Measurements from ENCODE around the gene ZNF554. TPM values are rescaled to one million over a fixed set of nuclear protein-coding genes. Genes with fewer than 3 reads are reported as not detected.
A peak's percentile ranks its signal among the peaks of the same experiment; 100 is the strongest.
"Not testable (repeated sequence)": the region's sequence is repeated elsewhere in the genome, so short reads cannot be mapped to it uniquely, and the experiment has no call there.

The ZNF554 gene
- polyA plus RNA-seq, 3 donors from 2014 or later, result 0.87 to 4.1 TPM; not detected in 1

DNA sequence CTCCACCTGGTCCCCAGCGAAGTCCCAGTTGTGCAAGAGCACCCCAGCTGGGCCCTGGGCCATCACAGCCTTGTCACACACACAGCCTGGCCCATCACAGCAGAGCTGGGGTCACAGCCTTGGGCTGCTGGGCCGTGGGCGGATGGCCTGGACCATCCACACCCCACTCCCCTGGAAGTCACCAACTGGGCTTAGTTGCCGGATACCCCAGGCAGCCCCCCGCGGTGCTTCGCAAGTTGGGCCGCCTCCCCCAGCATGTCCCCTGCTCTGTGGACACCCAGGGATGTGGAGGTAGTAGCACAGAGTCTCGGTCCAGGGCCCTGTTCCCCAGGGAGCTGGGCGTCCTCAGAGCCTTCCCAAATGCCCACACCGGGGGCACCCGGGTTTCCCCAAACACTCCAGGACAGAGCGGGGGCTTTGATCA is 4.5 kb upstream of the ZNF554 start:
- H3K9me3 Mint-ChIP-seq, result no peaks in the 10 kb centered on the region
- no peak overlapping the region for H3K4me3 Mint-ChIP-seq
- no peak overlapping the region for H3K27ac Mint-ChIP-seq
- no peak for DNase-seq
- peaks cover 0 to under 1% of the 10 kb centered on the region in 2 donors for H3K4me1 Mint-ChIP-seq
- peaks cover 0 to 2% (median 0%) of the 10 kb centered on the region in 3 donors for H3K27me3 Mint-ChIP-seq (ENCODE audit: low read depth in 3 of 3)
- no peaks in the 10 kb centered on the region for H3K36me3 Mint-ChIP-seq

DNA sequence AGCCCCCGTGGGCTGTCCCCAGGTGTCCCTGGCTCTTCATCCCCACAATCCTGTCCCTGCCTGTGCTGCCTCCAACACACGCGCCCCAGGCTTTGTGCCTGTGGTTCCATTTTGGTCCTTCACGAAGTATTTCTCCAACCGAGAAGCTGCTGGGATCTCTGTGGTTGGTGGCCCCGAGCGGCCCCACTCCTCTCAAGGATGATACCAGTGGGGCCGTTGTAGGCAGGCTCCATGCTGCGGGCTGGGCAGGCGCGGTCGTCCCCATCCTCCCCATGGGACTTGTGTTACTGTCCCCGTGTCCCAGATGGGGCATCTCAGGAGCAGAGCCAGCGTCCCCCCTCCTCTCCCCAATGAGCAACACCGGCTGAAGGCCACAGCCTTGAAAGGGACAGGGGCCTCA is 3.7 kb upstream of the ZNF554 start:
- no peak for DNase-seq
- Mint-ChIP-seq H3K9me3 (no peaks in the 10 kb centered on the region), H3K27me3 (ENCODE audit: low read depth in 3 of 3) (peaks cover 0 to 2% (median 0%) of the 10 kb centered on the region in 3 donors), H3K27ac (no peak overlapping the region), H3K36me3 (no peaks in the 10 kb centered on the region), H3K4me1 (peaks cover under 1 to 5% of the 10 kb centered on the region in 2 donors), H3K4me3 (no peak overlapping the region)

DNA sequence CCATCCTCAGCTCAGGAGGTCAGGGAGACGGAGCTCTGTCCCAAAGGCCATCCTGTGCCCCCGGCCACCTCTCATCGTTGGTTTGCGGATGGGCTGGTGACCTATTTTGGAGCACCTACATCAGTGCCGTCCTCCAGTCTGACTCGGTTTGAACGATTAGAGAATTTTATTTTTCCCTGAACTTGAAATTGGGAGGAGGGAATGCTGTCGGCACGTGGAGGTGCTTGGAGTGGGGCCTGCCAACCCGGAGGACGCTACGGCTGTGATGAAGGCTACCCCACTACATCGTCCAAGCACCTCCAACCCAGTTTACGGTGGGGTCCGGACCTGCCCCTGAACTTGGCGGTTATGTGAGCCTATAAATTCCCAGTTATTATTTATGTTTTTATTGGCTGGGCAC is 3.0 kb upstream of the ZNF554 start:
- Mint-ChIP-seq H3K4me1 (peaks cover 6 to 8% of the 10 kb centered on the region in 2 donors), H3K9me3 (no peaks in the 10 kb centered on the region), H3K27ac (no peak overlapping the region), H3K27me3 (ENCODE audit: low read depth in 3 of 3) (peaks cover 0 to 2% (median 0%) of the 10 kb centered on the region in 3 donors), H3K36me3 (no peaks in the 10 kb centered on the region), H3K4me3 (no peak overlapping the region)
- no peak for DNase-seq

DNA sequence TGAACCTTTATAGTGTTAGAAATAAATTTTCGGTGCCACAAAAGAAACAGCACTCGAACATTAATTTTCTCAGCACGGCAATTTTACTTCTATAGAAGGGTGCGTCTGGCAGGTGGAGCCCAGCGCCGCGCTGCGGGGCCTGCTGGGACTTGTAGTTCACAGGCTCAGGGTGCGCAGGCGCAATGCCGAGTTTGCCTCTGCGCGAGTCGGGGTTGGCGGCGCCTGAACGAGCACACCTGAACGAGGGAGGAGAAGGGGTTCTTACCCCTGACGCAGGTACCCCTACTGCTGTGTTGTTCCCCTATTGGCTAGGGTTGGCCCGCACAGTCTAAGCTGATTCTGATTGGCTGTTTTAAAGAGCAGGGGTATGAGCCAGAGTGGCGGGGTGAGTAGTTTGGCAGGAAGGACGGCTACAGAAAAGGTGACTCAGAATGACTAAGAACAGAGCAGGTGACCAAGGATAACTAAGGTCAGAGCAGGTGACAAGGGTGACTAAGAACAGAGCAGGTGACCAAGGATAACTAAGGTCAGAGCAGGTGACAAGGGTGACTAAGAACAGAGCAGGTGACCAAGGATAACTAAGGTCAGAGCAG is 2.3 kb upstream of the ZNF554 start:
- H3K36me3 Mint-ChIP-seq, result not testable (repeated sequence)

DNA sequence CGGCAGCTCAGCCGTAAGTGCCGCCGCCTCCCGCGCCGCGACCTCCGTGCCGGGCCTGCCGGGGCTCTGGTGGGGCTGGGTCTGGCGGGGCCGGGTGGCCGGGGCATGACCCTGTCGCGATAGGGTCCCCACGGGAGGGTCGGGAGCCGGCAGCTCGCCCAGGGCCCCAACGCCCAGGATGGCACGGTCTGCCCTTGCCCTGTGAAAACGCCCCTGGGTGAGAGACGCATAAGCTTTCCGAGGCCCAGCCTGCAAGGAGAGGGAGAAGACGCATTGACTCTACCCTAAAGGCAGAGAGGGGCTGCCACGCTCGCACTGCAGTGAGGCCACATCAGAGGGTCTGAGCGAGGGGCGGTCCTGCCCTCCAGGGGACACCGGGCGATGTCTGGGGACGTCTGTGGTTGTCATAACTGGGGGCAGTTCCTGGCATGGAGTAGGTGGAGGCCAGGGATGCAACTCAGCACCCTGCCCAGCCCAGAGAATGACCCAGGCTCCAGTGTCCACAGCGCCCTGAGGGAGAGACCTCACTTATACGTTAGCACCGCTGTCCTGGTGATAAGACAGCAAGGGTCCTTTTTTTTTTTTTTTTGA is 539 bp downstream of the ZNF554 start:
- Mint-ChIP-seq H3K9me3 (no peaks in the 10 kb centered on the region), H3K4me3 (peak overlapping the region; percentile 75 to 82 (median 78)), H3K27me3 (ENCODE audit: low read depth in 3 of 3) (peaks cover 0 to 3% (median 1%) of the 10 kb centered on the region in 3 donors), H3K27ac (peak overlapping the region in 2 of 6 donors; percentile 45 to 64), H3K4me1 (peaks cover 6 to 9% of the 10 kb centered on the region in 2 donors), H3K36me3 (peaks cover 0 to 5% (median 0%) of the 10 kb centered on the region in 3 donors)
- DNase-seq, result no peak

More for the DNA sequence above, 2.3 kb upstream of the ZNF554 start:
- not testable (repeated sequence) for H3K4me1 Mint-ChIP-seq; H3K27me3 Mint-ChIP-seq (ENCODE audit: low read depth in 3 of 3); DNase-seq; H3K27ac Mint-ChIP-seq; H3K4me3 Mint-ChIP-seq; H3K9me3 Mint-ChIP-seq

DNA sequence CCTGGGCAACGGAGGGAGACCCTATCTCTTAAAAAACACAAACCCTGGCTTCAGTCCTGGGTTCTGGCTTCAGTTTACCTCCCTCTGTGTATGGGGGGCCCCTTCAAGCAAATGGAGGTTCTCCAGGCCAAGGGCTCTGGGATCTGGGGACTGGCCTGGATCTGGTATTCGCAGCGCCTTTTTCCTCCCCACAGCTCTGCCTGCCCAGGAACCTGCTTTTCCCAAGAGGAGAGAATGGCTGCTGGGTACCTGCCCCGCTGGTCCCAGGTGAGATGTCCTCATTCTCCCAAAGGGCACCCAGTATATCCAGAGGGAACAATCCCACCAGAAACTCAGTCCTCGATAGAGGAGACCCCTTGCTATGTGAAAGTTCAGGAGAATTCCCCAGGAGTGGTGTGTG is 3.2 kb downstream of the ZNF554 start:
- Mint-ChIP-seq H3K4me3 (no peak overlapping the region), H3K9me3 (no peaks in the 10 kb centered on the region), H3K27ac (no peak overlapping the region), H3K36me3 (peaks cover 4 to 9% (median 5%) of the 10 kb centered on the region in 3 donors), H3K4me1 (peaks cover 6 to 10% of the 10 kb centered on the region in 2 donors), H3K27me3 (ENCODE audit: low read depth in 3 of 3) (peaks cover 0 to 4% (median 3%) of the 10 kb centered on the region in 3 donors)
- DNase-seq, result no peak

DNA sequence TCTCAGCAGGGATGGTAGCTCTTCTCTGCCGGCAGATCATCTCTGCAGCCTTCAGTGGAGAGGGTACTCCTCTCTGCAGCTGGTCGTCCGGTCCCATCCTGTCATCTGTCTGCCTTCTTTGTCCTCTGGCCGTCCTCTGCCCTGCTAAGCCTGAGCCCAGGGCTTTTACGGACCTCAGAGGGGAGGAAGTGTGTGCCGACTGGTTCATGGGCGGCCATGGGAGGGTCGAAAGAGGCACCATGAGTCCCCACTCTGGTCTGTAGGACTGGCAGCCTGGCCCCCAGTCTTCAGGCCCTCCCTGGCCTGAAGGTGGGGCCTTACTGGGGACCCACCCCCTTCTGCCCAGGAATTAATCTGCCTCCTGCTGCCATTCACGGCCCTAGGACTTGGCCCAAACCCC is 4.0 kb downstream of the ZNF554 start:
- DNase-seq, result no peak
- Mint-ChIP-seq H3K27me3 (ENCODE audit: low read depth in 3 of 3) (peaks cover 0 to 4% (median 3%) of the 10 kb centered on the region in 3 donors), H3K36me3 (peaks cover 6 to 13% (median 10%) of the 10 kb centered on the region in 3 donors), H3K4me1 (peaks cover 6 to 10% of the 10 kb centered on the region in 2 donors), H3K27ac (no peak overlapping the region), H3K9me3 (peaks cover 0 to 2% (median 0%) of the 10 kb centered on the region in 6 donors), H3K4me3 (no peak overlapping the region)

DNA sequence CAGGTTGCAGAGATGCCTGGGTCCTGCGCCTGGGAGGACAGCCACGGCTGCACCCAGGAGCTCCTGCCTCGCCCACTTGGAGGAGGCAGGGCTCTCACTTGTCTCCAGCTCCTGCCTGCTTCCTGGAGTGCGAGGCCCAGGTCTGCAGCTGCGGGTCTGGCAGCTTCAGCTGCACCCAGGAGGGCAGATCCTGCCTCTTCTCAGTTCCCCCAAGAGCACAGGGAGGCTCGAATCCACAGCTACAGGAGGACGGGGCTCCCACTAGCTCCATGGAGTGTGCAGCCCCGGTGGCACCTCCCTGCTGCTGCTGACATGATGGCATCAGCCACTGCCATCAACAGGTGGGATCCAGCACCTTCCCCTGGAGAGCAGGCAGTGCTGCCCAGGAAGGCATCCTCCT is 4.5 kb downstream of the ZNF554 start:
- DNase-seq, result no peak
- H3K36me3 Mint-ChIP-seq, result peaks cover 6 to 14% (median 10%) of the 10 kb centered on the region in 3 donors
- peaks cover 6 to 10% of the 10 kb centered on the region in 2 donors for H3K4me1 Mint-ChIP-seq
- peaks cover 0 to 2% (median 0%) of the 10 kb centered on the region in 6 donors for H3K9me3 Mint-ChIP-seq
- H3K27me3 Mint-ChIP-seq (ENCODE audit: low read depth in 3 of 3), result peaks cover 0 to 4% (median 3%) of the 10 kb centered on the region in 3 donors
- no peak overlapping the region for H3K4me3 Mint-ChIP-seq
- H3K27ac Mint-ChIP-seq, result no peak overlapping the region

DNA sequence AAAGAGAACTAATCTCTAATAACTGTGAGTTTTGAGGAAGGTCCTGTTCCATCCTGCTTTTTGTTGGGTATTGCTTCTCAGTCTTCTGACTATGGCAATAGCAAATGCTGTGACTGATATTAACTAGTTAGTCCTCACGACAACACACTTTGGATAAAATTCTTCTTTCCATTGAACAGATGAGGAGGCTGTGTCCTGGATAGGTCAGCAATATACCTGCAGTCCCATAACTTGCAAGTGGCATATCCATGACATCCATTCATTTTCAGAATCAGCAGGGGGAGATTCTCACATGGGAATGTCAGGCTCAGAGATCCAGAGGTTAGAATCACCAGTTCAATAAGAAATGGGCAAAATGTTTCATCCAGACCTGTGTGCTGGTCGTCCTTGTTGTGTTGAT is 7.4 kb downstream of the ZNF554 start:
- Mint-ChIP-seq H3K4me1 (peaks cover 0 to 3% of the 10 kb centered on the region in 2 donors), H3K36me3 (peaks cover 6 to 14% (median 14%) of the 10 kb centered on the region in 3 donors), H3K4me3 (no peak overlapping the region), H3K9me3 (peaks cover 0 to 2% (median 0%) of the 10 kb centered on the region in 6 donors), H3K27me3 (ENCODE audit: low read depth in 3 of 3) (peaks cover 0 to 6% (median 2%) of the 10 kb centered on the region in 3 donors), H3K27ac (no peak overlapping the region)
- no peak for DNase-seq

DNA sequence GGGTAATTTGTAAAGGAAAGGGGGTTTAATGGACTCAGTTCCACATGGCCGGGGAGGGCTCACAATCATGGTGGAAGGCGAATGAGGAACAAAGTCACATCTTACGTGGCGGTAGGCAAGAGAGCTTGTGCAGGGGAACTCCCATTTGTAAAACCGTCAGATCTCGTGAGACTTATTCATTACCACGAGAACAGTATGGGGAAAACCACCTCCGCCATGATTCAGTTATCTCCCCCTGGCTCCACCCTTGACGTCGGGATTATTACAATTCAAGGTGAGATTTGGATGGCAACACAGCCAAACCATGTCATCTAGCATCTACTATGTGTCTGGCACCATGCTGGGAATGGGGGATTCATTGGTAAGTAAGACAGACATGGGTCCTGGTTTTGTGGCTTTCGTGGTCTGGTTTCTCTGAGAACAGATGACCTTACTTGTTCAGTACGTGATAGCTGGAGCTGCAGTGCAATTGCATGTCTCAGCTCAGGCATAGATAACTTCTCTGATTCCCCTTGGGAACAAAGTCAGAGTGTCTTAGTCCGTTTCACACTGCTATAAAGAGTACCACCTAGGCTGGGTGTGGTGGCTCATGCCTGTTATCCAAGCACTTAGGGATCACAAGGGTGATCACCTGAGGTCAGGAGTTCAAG is 8.3 kb downstream of the ZNF554 start:
- H3K27ac Mint-ChIP-seq, result peak overlapping the region in 1 of 6 donors; percentile 30
- H3K9me3 Mint-ChIP-seq, result peaks cover 2 to 10% (median 5%) of the 10 kb centered on the region in 6 donors
- peaks cover 0 to 3% of the 10 kb centered on the region in 2 donors for H3K4me1 Mint-ChIP-seq
- H3K4me3 Mint-ChIP-seq, result no peak overlapping the region
- DNase-seq, result no peak
- peaks cover 0 to 5% (median 2%) of the 10 kb centered on the region in 3 donors for H3K27me3 Mint-ChIP-seq (ENCODE audit: low read depth in 3 of 3)
- peaks cover 9 to 23% (median 17%) of the 10 kb centered on the region in 3 donors for H3K36me3 Mint-ChIP-seq

DNA sequence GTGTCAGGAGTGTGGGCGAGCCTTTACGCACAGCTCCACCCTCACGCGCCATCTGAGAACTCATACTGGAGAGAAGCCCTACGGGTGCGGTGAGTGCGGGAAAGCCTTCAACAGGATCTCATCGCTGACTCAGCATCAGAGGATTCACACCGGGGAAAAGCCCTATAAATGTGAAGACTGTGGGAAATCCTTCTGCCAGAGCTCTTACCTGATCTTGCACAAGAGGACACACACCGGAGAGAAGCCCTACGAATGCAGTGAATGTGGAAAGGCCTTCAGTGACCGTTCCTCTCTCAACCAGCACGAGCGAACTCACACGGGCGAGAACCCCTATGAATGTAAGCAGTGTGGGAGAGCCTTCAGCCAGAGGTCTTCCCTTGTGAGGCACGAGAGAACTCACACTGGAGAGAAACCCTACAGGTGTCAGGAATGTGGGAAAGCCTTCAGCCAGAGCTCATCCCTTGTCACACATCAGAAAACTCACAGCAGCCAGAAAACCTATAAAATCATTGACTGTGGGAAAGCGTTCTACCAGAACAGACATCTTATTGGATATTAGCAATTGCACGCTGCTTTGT is 14.7 kb downstream of the ZNF554 start:
- Mint-ChIP-seq H3K27me3 (ENCODE audit: low read depth in 3 of 3) (peaks cover 2 to 4% (median 2%) of the 10 kb centered on the region in 3 donors), H3K4me1 (no peaks in the 10 kb centered on the region), H3K27ac (no peak overlapping the region), H3K4me3 (no peak overlapping the region), H3K9me3 (peaks cover 21 to 45% (median 38%) of the 10 kb centered on the region in 6 donors), H3K36me3 (peaks cover 26 to 36% (median 33%) of the 10 kb centered on the region in 3 donors)
- no peak for DNase-seq

DNA sequence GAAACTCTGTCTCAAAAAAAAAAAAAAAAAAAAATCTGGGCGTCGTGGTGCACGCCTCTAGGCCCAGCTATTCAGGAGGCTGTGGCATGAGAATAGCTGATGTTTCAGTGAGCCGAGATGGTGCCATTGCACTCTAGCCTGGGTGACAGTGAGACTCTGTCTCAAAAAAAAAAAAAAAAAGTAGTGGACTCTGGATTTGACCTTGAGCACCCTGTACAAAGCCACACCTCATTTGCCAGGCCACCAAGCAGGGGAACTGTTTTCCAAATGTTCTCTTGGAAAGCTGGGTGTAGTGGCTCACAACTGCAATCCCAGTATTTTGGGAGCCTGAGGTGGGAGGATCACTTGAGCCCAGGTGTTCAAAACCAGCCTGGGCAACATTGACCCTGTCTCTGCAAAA is 17.8 kb downstream of the ZNF554 start:
- no peak for DNase-seq
- Mint-ChIP-seq H3K27me3 (ENCODE audit: low read depth in 3 of 3) (peaks cover 6 to 10% (median 7%) of the 10 kb centered on the region in 3 donors), H3K36me3 (peaks cover 26 to 33% (median 29%) of the 10 kb centered on the region in 3 donors), H3K4me1 (peaks cover 11 to 12% of the 10 kb centered on the region in 2 donors), H3K9me3 (peaks cover 23 to 45% (median 37%) of the 10 kb centered on the region in 6 donors), H3K27ac (no peak overlapping the region), H3K4me3 (no peak overlapping the region)

DNA sequence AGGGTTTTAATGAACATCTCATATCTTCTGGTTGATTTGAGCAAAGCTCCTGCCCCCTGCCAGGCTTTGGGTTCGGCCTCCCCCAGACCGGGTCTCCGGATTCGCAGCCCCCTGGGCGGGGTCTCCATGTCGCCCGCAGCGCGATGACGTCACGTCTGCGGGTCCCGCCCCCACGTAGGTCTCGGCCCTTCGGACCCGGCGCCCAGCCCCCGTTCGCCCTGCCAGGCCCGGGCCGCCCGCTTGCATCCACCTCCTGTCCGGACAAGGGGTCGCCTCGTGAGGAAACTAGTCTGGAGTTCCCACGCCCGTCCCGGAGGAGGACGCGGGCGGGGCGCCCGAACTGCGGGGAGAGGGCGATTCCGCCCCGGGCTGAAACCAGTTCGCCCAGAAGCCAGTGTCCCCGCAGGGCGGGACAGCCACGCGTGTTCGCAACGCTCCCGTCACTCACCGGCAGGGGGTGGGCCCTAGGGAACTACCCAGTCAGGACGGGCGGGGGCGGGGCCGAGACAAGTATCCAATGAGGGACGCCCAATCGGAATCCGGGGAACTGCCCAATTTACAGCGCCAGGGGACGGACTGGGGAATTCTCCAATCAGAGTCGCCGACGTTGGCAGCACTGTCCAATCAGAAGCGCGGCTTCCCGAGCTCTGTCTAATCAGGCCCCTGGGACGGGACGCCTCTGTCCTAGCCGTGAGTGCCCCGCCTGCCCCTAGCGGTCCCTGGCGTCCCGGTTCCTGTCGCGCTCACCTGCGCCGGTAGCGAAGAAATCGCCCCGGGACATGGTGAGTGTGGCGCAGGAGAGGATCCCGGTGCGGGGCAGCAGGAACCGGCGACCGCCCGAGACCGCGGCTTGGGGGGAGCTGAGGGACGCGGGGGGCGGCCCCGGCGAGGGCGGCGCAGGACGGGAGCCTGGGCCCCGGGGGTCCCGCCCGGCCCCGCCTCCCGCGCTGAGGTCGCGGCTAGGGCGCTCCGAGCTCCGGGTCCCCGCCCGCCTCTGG is 21.4 kb downstream of the ZNF554 start, which contains the start of gene ZNF555:
ZNF555 (plus strand) TSS at position 682 of the 998 bp plus-strand sequence; CDS start at position 780, 98 bp downstream.
- Mint-ChIP-seq H3K36me3 (peaks cover 5 to 16% (median 14%) of the 10 kb centered on the region in 3 donors), H3K4me3 (peak within 1 kb of the TSS; percentile 90 to 96 (median 93)), H3K27me3 (ENCODE audit: low read depth in 3 of 3) (peaks cover 4 to 9% (median 9%) of the 10 kb centered on the region in 3 donors), H3K4me1 (peaks cover 14 to 22% of the 10 kb centered on the region in 2 donors), H3K9me3 (peaks cover 8 to 13% (median 9%) of the 10 kb centered on the region in 6 donors), H3K27ac (peak within 1 kb of the TSS; percentile 81 to 91 (median 88))
- DNase-seq, result peak; percentile 97 to 99 (median 98)
